Measurements from ENCODE around the gene NUP54. TPM values are rescaled to one million over a fixed set of nuclear protein-coding genes. Genes with fewer than 3 reads are reported as not detected.

The NUP54 gene
- total RNA-seq, 1 donor from 2014 or later, result 34.5 TPM

DNA sequence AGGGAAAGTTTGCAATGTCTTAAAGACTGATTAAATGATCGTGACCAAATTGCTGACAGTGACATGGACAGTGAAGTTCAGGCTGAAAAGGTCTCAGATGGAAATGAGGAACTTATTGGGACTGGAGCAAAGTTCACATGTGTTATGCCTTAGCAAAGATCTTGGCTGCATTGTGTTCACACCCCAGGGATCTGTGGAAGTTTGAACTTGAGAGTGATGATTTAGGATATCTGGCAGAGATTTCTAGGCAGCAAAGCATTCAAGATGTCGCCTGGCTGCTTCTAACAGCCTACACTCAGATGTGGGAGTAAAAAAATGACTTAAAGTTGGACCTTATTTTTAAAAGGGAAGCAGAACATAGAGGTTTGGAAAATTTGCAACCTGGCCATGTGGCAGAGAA is 44.0 kb upstream of the NUP54 start:
- Histone ChIP-seq H3K9me3 (no peaks in the 10 kb centered on the region), H3K36me3 (peaks cover 48% of the 10 kb centered on the region), H3K27ac (no peak overlapping the region), H3K4me1 (peaks cover 62% of the 10 kb centered on the region), H3K27me3 (ENCODE audit: low read depth) (no peaks in the 10 kb centered on the region), H3K4me3 (no peak overlapping the region)
- DNase-seq, result no peak
- ATAC-seq, result no peak
- intact Hi-C loops (cut with DNase I), result no loop called here
- TF ChIP-seq, protein P1, sequence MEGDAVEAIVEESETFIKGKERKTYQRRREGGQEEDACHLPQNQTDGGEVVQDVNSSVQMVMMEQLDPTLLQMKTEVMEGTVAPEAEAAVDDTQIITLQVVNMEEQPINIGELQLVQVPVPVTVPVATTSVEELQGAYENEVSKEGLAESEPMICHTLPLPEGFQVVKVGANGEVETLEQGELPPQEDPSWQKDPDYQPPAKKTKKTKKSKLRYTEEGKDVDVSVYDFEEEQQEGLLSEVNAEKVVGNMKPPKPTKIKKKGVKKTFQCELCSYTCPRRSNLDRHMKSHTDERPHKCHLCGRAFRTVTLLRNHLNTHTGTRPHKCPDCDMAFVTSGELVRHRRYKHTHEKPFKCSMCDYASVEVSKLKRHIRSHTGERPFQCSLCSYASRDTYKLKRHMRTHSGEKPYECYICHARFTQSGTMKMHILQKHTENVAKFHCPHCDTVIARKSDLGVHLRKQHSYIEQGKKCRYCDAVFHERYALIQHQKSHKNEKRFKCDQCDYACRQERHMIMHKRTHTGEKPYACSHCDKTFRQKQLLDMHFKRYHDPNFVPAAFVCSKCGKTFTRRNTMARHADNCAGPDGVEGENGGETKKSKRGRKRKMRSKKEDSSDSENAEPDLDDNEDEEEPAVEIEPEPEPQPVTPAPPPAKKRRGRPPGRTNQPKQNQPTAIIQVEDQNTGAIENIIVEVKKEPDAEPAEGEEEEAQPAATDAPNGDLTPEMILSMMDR (IDR thresholded peaks at IDR 0.05), result no peak

DNA sequence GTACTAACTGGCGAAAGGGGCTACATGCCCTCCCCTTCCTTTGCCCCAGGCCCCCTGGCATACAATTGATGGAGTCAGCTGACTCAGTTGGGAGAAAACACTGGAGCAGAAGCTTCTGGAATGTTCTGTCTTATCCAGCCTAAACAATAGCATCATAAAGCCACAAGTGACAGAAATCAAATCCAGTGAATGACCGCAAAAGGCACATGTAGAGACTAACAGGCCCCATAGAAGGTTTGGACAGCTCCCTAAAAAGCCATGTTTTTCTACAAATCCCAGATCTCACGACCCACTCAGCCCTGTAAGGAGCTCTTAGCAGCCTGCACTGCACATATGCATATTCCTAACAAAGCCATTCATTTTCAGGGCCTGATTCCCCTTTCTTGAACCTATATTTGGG is 40.4 kb upstream of the NUP54 start:
- TF ChIP-seq, protein P1 (IDR thresholded peaks at IDR 0.05), result no peak
- peaks cover 35% of the 10 kb centered on the region for H3K4me1 ChIP-seq
- no peaks in the 10 kb centered on the region for H3K9me3 ChIP-seq
- intact Hi-C loops (cut with DNase I), result no loop called here
- ATAC-seq, result no peak
- no peak overlapping the region for H3K4me3 ChIP-seq
- H3K27me3 ChIP-seq (ENCODE audit: low read depth), result no peaks in the 10 kb centered on the region
- no peak for DNase-seq
- peaks cover 49% of the 10 kb centered on the region for H3K36me3 ChIP-seq
- no peak overlapping the region for H3K27ac ChIP-seq

DNA sequence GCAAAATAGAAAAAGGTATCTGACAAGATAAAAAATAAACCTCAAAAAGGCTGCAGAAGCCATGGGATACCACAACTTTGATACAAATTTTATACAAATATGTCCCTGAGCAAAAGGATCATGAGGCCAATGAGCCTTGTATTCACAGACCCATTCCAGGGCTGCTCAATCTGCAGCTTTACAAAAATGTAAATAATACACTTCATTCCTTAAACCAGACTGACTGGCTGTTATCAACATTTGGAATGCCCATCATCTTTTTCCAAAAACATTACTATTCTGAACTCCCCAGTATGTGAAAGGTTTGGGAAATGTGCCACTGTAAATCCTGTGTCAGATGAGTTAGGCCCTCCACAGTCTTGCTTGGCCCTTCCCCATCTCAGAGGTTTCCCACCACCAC is 40.0 kb upstream of the NUP54 start:
- no peak for DNase-seq
- intact Hi-C loops (cut with DNase I), result no loop called here
- no peak overlapping the region for H3K27ac ChIP-seq
- H3K27me3 ChIP-seq (ENCODE audit: low read depth), result no peaks in the 10 kb centered on the region
- no peak overlapping the region for H3K4me3 ChIP-seq
- peaks cover 33% of the 10 kb centered on the region for H3K4me1 ChIP-seq
- TF ChIP-seq, protein P1 (IDR thresholded peaks at IDR 0.05), result no peak
- no peaks in the 10 kb centered on the region for H3K9me3 ChIP-seq
- peaks cover 49% of the 10 kb centered on the region for H3K36me3 ChIP-seq
- ATAC-seq, result no peak

DNA sequence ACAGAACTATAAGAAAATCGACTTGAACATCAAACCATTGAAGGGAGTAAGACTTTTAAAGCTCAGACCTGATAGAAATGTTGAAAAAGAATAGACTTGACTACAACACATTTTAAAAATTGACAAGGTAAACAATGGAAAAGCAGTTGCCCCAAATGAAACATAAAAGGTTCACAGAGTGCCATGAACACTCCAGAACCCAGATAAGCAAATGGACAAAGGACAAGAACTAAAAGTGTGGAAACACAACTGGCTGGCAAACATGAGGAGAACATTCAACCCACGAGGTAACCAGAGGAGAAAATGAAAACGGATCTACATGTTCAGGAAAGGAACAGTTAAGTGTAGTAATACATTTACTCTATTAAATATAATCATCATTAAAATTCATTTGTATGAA is 39.0 kb upstream of the NUP54 start:
- H3K27ac ChIP-seq, result no peak overlapping the region

DNA sequence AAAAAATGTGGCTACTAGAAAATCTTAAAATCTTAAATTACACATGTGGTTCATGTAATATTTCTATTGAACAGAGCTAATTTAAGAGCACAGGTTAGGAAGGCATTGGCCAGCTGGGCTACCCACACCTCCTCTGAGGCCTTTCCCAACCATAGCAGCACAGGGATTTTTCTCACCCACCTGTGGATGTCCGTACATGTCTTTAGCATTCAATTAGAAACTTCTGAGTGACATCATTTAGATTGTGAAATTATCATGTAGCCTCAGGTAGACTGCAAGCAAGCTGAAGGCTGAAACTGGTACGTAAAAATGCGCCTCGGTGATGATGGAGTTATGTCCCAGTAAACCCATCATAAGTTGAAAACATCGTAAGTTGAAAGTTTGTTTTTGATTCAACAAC is 34.3 kb upstream of the NUP54 start:
- no peak for DNase-seq
- Histone ChIP-seq H3K27ac (no peak overlapping the region), H3K9me3 (no peaks in the 10 kb centered on the region), H3K4me1 (peaks cover 18% of the 10 kb centered on the region), H3K27me3 (ENCODE audit: low read depth) (no peaks in the 10 kb centered on the region), H3K36me3 (peaks cover 66% of the 10 kb centered on the region), H3K4me3 (no peak overlapping the region)
- TF ChIP-seq, protein P1 (IDR thresholded peaks at IDR 0.05), result no peak
- intact Hi-C loops (cut with DNase I), result no loop called here
- ATAC-seq, result no peak

More for the DNA sequence above, 39.0 kb upstream of the NUP54 start:
- ATAC-seq, result no peak
- peaks cover 26% of the 10 kb centered on the region for H3K4me1 ChIP-seq
- no peak for DNase-seq
- peaks cover 42% of the 10 kb centered on the region for H3K36me3 ChIP-seq
- no peak overlapping the region for H3K4me3 ChIP-seq
- H3K9me3 ChIP-seq, result no peaks in the 10 kb centered on the region
- TF ChIP-seq, protein P1 (IDR thresholded peaks at IDR 0.05), result no peak
- H3K27me3 ChIP-seq (ENCODE audit: low read depth), result no peaks in the 10 kb centered on the region
- intact Hi-C loops (cut with DNase I), result no loop called here
